Measurements from ENCODE around the gene PHLPP1. TPM values are rescaled to one million over a fixed set of nuclear protein-coding genes. Genes with fewer than 3 reads are reported as not detected.

Gene PHLPP1
- polyA plus RNA-seq, 2 donors = 4.3 to 4.5 TPM

DNA sequence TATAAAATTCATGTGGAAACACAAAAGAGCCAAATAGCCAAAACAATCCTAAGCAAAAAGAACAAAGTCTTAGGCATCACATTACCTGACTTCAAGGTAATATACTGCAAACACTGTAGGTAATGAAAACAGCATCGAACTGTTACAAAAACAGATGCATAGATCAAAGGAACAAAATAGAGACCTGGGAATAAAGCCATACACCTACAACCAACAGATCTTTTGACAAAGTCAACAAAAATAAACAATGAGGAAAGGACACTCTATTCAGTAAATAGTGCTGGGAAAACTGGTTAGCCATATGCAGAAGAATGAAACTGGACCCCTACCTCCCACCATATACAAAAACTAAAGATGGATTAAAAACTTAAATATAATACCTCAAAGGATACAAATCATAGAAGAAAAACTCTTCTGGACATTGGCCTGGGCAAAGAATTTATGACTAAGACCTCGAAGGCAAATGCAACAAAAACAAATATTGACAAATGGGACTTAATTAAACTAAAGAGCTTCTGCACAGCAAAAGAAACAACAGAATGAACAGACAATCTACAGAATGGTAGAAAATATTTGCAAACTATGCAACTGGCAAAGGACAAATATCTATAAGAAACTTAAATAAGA, 218.0 kb downstream of the PHLPP1 start:
- no peaks in the 10 kb centered on the region for H3K36me3 ChIP-seq (ENCODE audit: control insufficient read depth in 2 of 2, insufficient read depth in 2 of 2, low read length in 1 of 2)
- H3K27ac ChIP-seq (ENCODE audit: low read depth in 2 of 2, low read length in 1 of 2) = no peak overlapping the region
- H3K4me1 ChIP-seq (ENCODE audit: control insufficient read depth in 2 of 2, insufficient read depth in 2 of 2, low read length in 1 of 2) = no peaks in the 10 kb centered on the region
- no peak overlapping the region for H3K4me3 ChIP-seq (ENCODE audit: low read depth in 1 of 2, low read length in 2 of 2)
- H3K9me3 ChIP-seq (ENCODE audit: control insufficient read depth in 2 of 2, insufficient read depth in 1 of 2, low read depth in 1 of 2, low read length in 1 of 2) = no peaks in the 10 kb centered on the region
- no peaks in the 10 kb centered on the region for H3K27me3 ChIP-seq (ENCODE audit: control insufficient read depth in 1 of 2, insufficient read depth in 2 of 2, low read length in 2 of 2)
- 66 to 78% methylated on average over 2 of the region's 2 CpGs for WGBS, 2 donors

DNA sequence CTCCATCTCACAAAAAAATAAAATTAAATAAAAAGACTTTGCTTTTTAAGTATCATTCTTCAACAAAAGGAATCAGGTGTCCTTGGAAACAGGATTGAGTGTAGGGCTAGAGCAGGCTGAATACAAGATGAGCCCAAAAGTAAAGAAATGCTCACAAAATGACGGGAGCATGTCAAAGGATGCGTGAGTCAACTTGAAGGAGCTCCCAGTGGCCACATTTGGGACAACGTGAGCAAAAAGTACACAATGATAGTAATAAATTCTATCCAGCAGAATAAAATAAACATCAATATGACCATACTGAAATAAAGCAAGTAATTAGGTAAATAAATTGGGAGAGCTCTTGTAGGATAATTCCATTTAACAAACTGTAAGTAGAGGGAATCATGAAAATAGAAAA, 220.7 kb downstream of the PHLPP1 start:
- Histone ChIP-seq H3K4me3 (ENCODE audit: low read depth in 1 of 2, low read length in 2 of 2) (no peak overlapping the region), H3K27ac (ENCODE audit: low read depth in 2 of 2, low read length in 1 of 2) (no peak overlapping the region), H3K36me3 (ENCODE audit: control insufficient read depth in 2 of 2, insufficient read depth in 2 of 2, low read length in 1 of 2) (no peaks in the 10 kb centered on the region), H3K4me1 (ENCODE audit: control insufficient read depth in 2 of 2, insufficient read depth in 2 of 2, low read length in 1 of 2) (peaks cover 0 to 2% of the 10 kb centered on the region in 2 donors), H3K27me3 (ENCODE audit: control insufficient read depth in 1 of 2, insufficient read depth in 2 of 2, low read length in 2 of 2) (no peaks in the 10 kb centered on the region), H3K9me3 (ENCODE audit: control insufficient read depth in 2 of 2, insufficient read depth in 1 of 2, low read depth in 1 of 2, low read length in 1 of 2) (no peaks in the 10 kb centered on the region)
- WGBS, 2 donors = 87% methylated on average over 3 of the region's 3 CpGs

DNA sequence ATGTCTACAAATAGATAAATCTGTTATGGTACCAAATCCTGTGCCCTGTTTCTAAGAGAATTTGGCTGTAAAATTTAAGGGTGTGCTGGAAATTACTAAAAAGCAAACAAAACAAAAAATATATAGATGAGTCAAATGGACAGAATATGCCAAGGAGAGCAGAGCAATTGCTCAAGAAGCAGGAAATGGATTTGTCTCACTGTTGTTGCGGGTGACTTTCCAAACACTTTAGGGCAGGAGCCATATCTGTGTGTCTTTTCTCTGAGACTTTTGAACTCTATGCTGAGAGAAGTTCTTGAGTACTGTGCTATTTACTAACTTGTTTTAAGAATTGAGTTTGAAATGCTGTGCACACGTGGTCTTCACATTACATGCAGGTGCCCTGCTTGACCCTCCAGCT, 221.7 kb downstream of the PHLPP1 start:
- Histone ChIP-seq H3K27me3 (ENCODE audit: control insufficient read depth in 1 of 2, insufficient read depth in 2 of 2, low read length in 2 of 2) (no peaks in the 10 kb centered on the region), H3K4me1 (ENCODE audit: control insufficient read depth in 2 of 2, insufficient read depth in 2 of 2, low read length in 1 of 2) (peaks cover 0 to 2% of the 10 kb centered on the region in 2 donors), H3K4me3 (ENCODE audit: low read depth in 1 of 2, low read length in 2 of 2) (no peak overlapping the region), H3K9me3 (ENCODE audit: control insufficient read depth in 2 of 2, insufficient read depth in 1 of 2, low read depth in 1 of 2, low read length in 1 of 2) (no peaks in the 10 kb centered on the region), H3K27ac (ENCODE audit: low read depth in 2 of 2, low read length in 1 of 2) (no peak overlapping the region), H3K36me3 (ENCODE audit: control insufficient read depth in 2 of 2, insufficient read depth in 2 of 2, low read length in 1 of 2) (no peaks in the 10 kb centered on the region)
- WGBS, 2 donors = 81 to 88% methylated on average over 2 of the region's 2 CpGs

DNA sequence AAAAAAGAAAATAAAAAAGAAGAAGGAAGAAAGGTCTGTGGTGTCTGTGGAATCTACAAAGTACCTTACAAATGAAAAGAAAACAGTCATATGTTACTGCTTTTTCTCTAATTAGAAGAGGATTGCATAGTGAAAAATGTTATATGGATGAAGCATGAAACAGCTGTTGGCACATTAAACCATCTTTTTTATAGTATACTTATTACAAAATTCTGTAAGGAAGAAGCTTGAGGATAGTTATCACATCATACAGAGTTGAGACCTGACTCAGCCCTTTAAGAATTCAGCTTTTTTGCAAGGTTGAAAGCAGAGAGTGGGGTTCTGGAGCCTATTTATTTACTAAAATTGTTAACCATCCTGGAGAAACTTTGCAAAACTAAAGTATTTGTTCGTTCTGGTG, 222.7 kb downstream of the PHLPP1 start:
- Histone ChIP-seq H3K4me1 (ENCODE audit: control insufficient read depth in 2 of 2, insufficient read depth in 2 of 2, low read length in 1 of 2) (peaks cover 0 to 2% of the 10 kb centered on the region in 2 donors), H3K9me3 (ENCODE audit: control insufficient read depth in 2 of 2, insufficient read depth in 1 of 2, low read depth in 1 of 2, low read length in 1 of 2) (no peaks in the 10 kb centered on the region), H3K27ac (ENCODE audit: low read depth in 2 of 2, low read length in 1 of 2) (no peak overlapping the region), H3K27me3 (ENCODE audit: control insufficient read depth in 1 of 2, insufficient read depth in 2 of 2, low read length in 2 of 2) (no peaks in the 10 kb centered on the region), H3K4me3 (ENCODE audit: low read depth in 1 of 2, low read length in 2 of 2) (no peak overlapping the region), H3K36me3 (ENCODE audit: control insufficient read depth in 2 of 2, insufficient read depth in 2 of 2, low read length in 1 of 2) (no peaks in the 10 kb centered on the region)
- 38 to 61% methylated on average over 1 of the region's 1 CpG for WGBS, 2 donors

DNA sequence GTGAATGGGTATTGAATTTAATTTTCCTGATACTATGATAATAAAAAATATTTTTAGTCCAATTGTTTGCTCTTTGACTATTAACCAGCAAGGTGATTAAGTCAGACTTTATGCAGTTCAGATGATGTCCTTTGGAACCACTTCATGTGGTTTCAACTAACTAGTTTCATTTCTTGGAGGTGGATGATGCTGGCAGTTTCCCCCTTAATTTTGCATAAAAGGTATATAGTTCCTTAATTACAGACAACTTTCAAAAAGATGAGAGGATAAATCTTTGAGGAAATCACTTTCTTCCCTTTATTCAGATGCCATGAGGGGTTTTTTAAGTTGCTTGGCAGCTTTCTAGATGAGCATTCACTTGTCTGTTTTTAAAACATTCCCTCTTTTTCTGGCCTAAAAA, 223.1 kb downstream of the PHLPP1 start:
- Histone ChIP-seq H3K4me3 (ENCODE audit: low read depth in 1 of 2, low read length in 2 of 2) (no peak overlapping the region), H3K9me3 (ENCODE audit: control insufficient read depth in 2 of 2, insufficient read depth in 1 of 2, low read depth in 1 of 2, low read length in 1 of 2) (no peaks in the 10 kb centered on the region), H3K27me3 (ENCODE audit: control insufficient read depth in 1 of 2, insufficient read depth in 2 of 2, low read length in 2 of 2) (no peaks in the 10 kb centered on the region), H3K4me1 (ENCODE audit: control insufficient read depth in 2 of 2, insufficient read depth in 2 of 2, low read length in 1 of 2) (peaks cover 0 to 2% of the 10 kb centered on the region in 2 donors), H3K36me3 (ENCODE audit: control insufficient read depth in 2 of 2, insufficient read depth in 2 of 2, low read length in 1 of 2) (peaks cover 0 to 3% of the 10 kb centered on the region in 2 donors), H3K27ac (ENCODE audit: low read depth in 2 of 2, low read length in 1 of 2) (no peak overlapping the region)

DNA sequence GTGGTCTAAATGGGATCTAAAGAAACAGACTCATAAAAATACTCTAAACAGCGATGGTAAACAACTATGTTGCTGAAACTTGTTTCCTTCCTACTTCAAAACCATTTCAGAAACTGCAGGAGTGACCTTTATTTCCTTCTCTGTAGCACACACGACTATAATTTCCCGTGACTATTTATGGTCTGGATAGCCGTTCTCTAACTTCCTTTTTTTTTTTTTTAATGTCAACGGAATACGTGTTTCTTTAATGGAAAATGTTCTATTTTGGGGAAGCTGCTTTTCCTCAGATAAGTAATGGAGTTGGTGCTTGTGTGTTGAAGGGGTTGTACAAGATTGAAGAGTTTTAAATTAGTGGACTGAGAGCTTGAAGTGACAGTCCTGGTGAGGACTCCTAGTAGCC, 224.1 kb downstream of the PHLPP1 start:
- no peak overlapping the region for H3K27ac ChIP-seq (ENCODE audit: low read depth in 2 of 2, low read length in 1 of 2)
- H3K9me3 ChIP-seq (ENCODE audit: control insufficient read depth in 2 of 2, insufficient read depth in 1 of 2, low read depth in 1 of 2, low read length in 1 of 2) = no peaks in the 10 kb centered on the region
- H3K4me1 ChIP-seq (ENCODE audit: control insufficient read depth in 2 of 2, insufficient read depth in 2 of 2, low read length in 1 of 2) = peaks cover 0 to 2% of the 10 kb centered on the region in 2 donors
- H3K27me3 ChIP-seq (ENCODE audit: control insufficient read depth in 1 of 2, insufficient read depth in 2 of 2, low read length in 2 of 2) = no peaks in the 10 kb centered on the region
- H3K4me3 ChIP-seq (ENCODE audit: low read depth in 1 of 2, low read length in 2 of 2) = no peak overlapping the region
- WGBS, 2 donors = 54 to 60% methylated on average over 6 of the region's 6 CpGs
- H3K36me3 ChIP-seq (ENCODE audit: control insufficient read depth in 2 of 2, insufficient read depth in 2 of 2, low read length in 1 of 2) = peaks cover 0 to 3% of the 10 kb centered on the region in 2 donors

DNA sequence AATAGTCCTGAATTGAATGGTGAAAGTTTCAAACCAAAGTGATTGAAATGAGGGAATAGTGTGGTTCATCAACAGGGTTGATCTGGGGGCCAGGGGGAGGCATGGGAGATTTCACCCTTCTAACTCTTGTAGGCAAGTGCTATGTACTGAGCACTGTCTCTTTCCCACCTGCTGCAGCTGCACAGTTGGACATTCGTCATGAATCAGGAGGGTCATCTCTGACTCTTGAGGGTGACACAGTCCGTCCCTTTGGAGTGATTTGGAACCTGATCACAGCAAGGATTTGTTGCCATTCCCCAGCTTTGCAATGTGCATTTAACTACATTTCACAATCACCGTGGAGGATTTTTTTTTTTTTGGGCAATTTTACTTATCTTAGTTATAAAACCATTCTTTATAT, 224.6 kb downstream of the PHLPP1 start:
- peaks cover 0 to 3% of the 10 kb centered on the region in 2 donors for H3K36me3 ChIP-seq (ENCODE audit: control insufficient read depth in 2 of 2, insufficient read depth in 2 of 2, low read length in 1 of 2)
- peak overlapping the region in 1 of 2 donors; percentile 41 for H3K27ac ChIP-seq (ENCODE audit: low read depth in 2 of 2, low read length in 1 of 2)
- no peak overlapping the region for H3K4me3 ChIP-seq (ENCODE audit: low read depth in 1 of 2, low read length in 2 of 2)
- peaks cover 0 to 2% of the 10 kb centered on the region in 2 donors for H3K4me1 ChIP-seq (ENCODE audit: control insufficient read depth in 2 of 2, insufficient read depth in 2 of 2, low read length in 1 of 2)
- 69 to 79% methylated on average over 3 of the region's 3 CpGs for WGBS, 2 donors
- no peaks in the 10 kb centered on the region for H3K9me3 ChIP-seq (ENCODE audit: control insufficient read depth in 2 of 2, insufficient read depth in 1 of 2, low read depth in 1 of 2, low read length in 1 of 2)
- no peaks in the 10 kb centered on the region for H3K27me3 ChIP-seq (ENCODE audit: control insufficient read depth in 1 of 2, insufficient read depth in 2 of 2, low read length in 2 of 2)

DNA sequence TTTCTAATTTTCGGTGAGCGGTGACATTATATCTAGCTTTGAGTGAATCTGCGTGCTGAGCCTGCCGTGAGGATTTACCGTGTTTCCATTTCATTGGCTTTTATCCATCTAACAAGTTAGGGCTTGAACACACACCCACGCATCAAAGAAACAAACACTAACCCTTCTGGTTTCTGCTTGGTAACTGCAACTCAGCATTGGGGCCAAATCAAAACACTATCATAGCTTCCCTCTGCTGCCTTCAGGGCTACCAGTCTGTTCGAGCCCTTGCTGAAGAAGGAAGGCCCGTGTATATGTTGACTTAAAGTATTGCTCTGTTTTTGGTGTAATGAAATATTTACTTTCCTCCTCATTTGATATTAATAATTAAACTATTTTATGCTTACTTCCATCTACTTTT, 227.2 kb downstream of the PHLPP1 start:
- Histone ChIP-seq H3K9me3 (ENCODE audit: control insufficient read depth in 2 of 2, insufficient read depth in 1 of 2, low read depth in 1 of 2, low read length in 1 of 2) (no peaks in the 10 kb centered on the region), H3K27me3 (ENCODE audit: control insufficient read depth in 1 of 2, insufficient read depth in 2 of 2, low read length in 2 of 2) (no peaks in the 10 kb centered on the region), H3K27ac (ENCODE audit: low read depth in 2 of 2, low read length in 1 of 2) (peak overlapping the region in 1 of 2 donors; percentile 65), H3K4me1 (ENCODE audit: control insufficient read depth in 2 of 2, insufficient read depth in 2 of 2, low read length in 1 of 2) (peaks cover 0 to 2% of the 10 kb centered on the region in 2 donors), H3K4me3 (ENCODE audit: low read depth in 1 of 2, low read length in 2 of 2) (no peak overlapping the region), H3K36me3 (ENCODE audit: control insufficient read depth in 2 of 2, insufficient read depth in 2 of 2, low read length in 1 of 2) (peaks cover 0 to 10% of the 10 kb centered on the region in 2 donors)
- WGBS, 2 donors = 65 to 70% methylated on average over 8 of the region's 8 CpGs

DNA sequence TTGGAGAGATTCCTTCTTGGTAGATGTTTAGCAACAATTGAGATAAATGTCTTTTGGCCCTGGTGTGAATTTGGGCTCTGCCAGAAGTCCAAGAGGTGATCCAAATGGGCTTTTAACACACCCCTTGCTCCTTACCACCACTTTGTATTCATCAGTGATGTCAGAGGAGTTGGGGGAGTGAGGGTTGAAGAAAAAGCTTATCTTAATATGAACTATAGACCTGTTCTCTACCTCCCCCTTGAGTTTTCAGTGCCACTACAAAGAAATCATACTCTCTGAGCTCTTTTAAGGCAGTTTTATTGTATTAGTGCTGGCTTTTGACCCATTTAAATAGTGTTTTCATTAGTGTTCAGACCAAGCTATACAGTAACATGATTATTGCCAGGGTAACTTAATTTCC, 229.1 kb downstream of the PHLPP1 start:
- Histone ChIP-seq H3K36me3 (ENCODE audit: control insufficient read depth in 2 of 2, insufficient read depth in 2 of 2, low read length in 1 of 2) (peaks cover 0 to 10% of the 10 kb centered on the region in 2 donors), H3K27me3 (ENCODE audit: control insufficient read depth in 1 of 2, insufficient read depth in 2 of 2, low read length in 2 of 2) (no peaks in the 10 kb centered on the region), H3K9me3 (ENCODE audit: control insufficient read depth in 2 of 2, insufficient read depth in 1 of 2, low read depth in 1 of 2, low read length in 1 of 2) (no peaks in the 10 kb centered on the region), H3K4me3 (ENCODE audit: low read depth in 1 of 2, low read length in 2 of 2) (no peak overlapping the region), H3K27ac (ENCODE audit: low read depth in 2 of 2, low read length in 1 of 2) (no peak overlapping the region), H3K4me1 (ENCODE audit: control insufficient read depth in 2 of 2, insufficient read depth in 2 of 2, low read length in 1 of 2) (peaks cover 0 to 2% of the 10 kb centered on the region in 2 donors)

DNA sequence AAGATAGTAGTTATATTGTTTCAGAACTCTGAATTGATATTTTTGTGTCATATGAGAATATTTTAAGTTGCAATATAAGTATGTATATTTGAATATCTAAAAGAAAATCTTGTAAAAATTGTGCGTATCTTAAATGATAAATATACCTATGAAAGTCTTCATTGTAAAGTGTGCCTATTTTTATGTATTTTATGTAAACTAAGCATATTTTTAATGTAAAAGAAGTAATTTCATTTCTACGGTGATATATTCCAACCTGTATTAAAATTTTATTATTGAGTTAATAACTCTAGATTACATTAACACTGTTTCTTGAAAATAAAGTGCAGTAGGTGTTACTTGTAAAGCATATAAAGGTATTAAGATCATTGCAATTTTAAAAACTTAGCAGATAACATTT, 233.4 kb downstream of the PHLPP1 start:
- no peak overlapping the region for H3K27ac ChIP-seq (ENCODE audit: low read depth in 2 of 2, low read length in 1 of 2)
- no peaks in the 10 kb centered on the region for H3K9me3 ChIP-seq (ENCODE audit: control insufficient read depth in 2 of 2, insufficient read depth in 1 of 2, low read depth in 1 of 2, low read length in 1 of 2)
- H3K27me3 ChIP-seq (ENCODE audit: control insufficient read depth in 1 of 2, insufficient read depth in 2 of 2, low read length in 2 of 2) = no peaks in the 10 kb centered on the region
- 97 to 98% methylated on average over 2 of the region's 2 CpGs for WGBS, 2 donors
- H3K36me3 ChIP-seq (ENCODE audit: control insufficient read depth in 2 of 2, insufficient read depth in 2 of 2, low read length in 1 of 2) = peaks cover 0 to 7% of the 10 kb centered on the region in 2 donors
- no peaks in the 10 kb centered on the region for H3K4me1 ChIP-seq (ENCODE audit: control insufficient read depth in 2 of 2, insufficient read depth in 2 of 2, low read length in 1 of 2)
- H3K4me3 ChIP-seq (ENCODE audit: low read depth in 1 of 2, low read length in 2 of 2) = no peak overlapping the region

All from esophagus (tissue), 2 donors.